ENCODE measurements around the gene FBXO47. TPM values are rescaled to one million over a fixed set of nuclear protein-coding genes. Genes with fewer than 3 reads are reported as not detected.

Gene FBXO47
- total and polyA plus RNA-seq, 2 of the 13 experiments (the other 11 are each of a cell fraction or from before 2014, with no cell fraction given): not detected

- TF ChIP-seq PAF1 (CRISPR knock-in tag; IDR thresholded peaks at IDR 0.05): no peak
- TF ChIP-seq, protein P1, sequence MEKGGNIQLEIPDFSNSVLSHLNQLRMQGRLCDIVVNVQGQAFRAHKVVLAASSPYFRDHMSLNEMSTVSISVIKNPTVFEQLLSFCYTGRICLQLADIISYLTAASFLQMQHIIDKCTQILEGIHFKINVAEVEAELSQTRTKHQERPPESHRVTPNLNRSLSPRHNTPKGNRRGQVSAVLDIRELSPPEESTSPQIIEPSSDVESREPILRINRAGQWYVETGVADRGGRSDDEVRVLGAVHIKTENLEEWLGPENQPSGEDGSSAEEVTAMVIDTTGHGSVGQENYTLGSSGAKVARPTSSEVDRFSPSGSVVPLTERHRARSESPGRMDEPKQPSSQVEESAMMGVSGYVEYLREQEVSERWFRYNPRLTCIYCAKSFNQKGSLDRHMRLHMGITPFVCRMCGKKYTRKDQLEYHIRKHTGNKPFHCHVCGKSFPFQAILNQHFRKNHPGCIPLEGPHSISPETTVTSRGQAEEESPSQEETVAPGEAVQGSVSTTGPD (CRISPR knock-in tag; IDR thresholded peaks at IDR 0.05): no peak
- no peak for TF ChIP-seq CBX1 (IDR thresholded peaks at IDR 0.05; ENCODE audit: low read depth)
- TF ChIP-seq SOX13 (IDR thresholded peaks at IDR 0.05): no peak
- no peak for TF ChIP-seq SOX13 (CRISPR knock-in tag; conservative IDR thresholded peaks at IDR 0.05 in 1 of 2, IDR thresholded peaks at IDR 0.05 in 1 of 2)
- TF ChIP-seq ZNF274 (CRISPR knock-in tag; IDR thresholded peaks at IDR 0.05): no peak
- no peak for TF ChIP-seq ZFP90 (CRISPR knock-in tag; IDR thresholded peaks at IDR 0.05; ENCODE audit: borderline replicate concordance)
- no peak for TF ChIP-seq AKNA (CRISPR knock-in tag; IDR thresholded peaks at IDR 0.05; ENCODE audit: borderline replicate concordance)
- no peak for TF ChIP-seq ARNTL (CRISPR knock-in tag; IDR thresholded peaks at IDR 0.05)
- TF ChIP-seq, protein P2, sequence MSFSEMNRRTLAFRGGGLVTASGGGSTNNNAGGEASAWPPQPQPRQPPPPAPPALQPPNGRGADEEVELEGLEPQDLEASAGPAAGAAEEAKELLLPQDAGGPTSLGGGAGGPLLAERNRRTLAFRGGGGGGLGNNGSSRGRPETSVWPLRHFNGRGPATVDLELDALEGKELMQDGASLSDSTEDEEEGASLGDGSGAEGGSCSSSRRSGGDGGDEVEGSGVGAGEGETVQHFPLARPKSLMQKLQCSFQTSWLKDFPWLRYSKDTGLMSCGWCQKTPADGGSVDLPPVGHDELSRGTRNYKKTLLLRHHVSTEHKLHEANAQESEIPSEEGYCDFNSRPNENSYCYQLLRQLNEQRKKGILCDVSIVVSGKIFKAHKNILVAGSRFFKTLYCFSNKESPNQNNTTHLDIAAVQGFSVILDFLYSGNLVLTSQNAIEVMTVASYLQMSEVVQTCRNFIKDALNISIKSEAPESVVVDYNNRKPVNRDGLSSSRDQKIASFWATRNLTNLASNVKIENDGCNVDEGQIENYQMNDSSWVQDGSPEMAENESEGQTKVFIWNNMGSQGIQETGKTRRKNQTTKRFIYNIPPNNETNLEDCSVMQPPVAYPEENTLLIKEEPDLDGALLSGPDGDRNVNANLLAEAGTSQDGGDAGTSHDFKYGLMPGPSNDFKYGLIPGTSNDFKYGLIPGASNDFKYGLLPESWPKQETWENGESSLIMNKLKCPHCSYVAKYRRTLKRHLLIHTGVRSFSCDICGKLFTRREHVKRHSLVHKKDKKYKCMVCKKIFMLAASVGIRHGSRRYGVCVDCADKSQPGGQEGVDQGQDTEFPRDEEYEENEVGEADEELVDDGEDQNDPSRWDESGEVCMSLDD (CRISPR knock-in tag; IDR thresholded peaks at IDR 0.05; ENCODE audit: borderline replicate concordance): no peak
- TF ChIP-seq SNAPC2 (CRISPR knock-in tag; IDR thresholded peaks at IDR 0.05): no peak
Measured at GRCh38 chr17:38894276-38894675, 72.9 kb downstream of the FBXO47 start (continued).

All from HepG2 (cell line).